Cardiac muscle cell (in vitro differentiated cells and primary cell): Measurements from ENCODE around the gene LDLRAD4. TPM values are rescaled to one million over a fixed set of nuclear protein-coding genes. Genes with fewer than 3 reads are reported as not detected.
"Not testable (repeated sequence)": the region's sequence is repeated elsewhere in the genome, so short reads cannot be mapped to it uniquely, and the experiment has no call there.

Source experiments
- DNase-seq, 2 donors: peaks; one replicate each; pipeline versions ENCODE4 v3.0.0 to v3.0.0-alpha.2; 2010 to 2017; ENCODE audit warnings: low read depth in 1 of 2, low spot score in 1 of 2
- H3K27ac ChIP-seq: fragments of 200-600 bp; sonication (generic); 2 replicates; pipeline ENCODE4 v1.5.1; 2016
- H3K27me3 ChIP-seq: fragments of 200-600 bp; sonication (generic); 2 replicates; pipeline ENCODE4 v1.6.0; 2016; ENCODE audit warnings: control low read depth
- H3K36me3 ChIP-seq: fragments of 200-600 bp; sonication (generic); 2 replicates; pipeline ENCODE4 v1.5.1; 2016; ENCODE audit warnings: control low read depth
- H3K4me1 ChIP-seq: fragments of 200-600 bp; sonication (generic); 2 replicates; pipeline ENCODE4 v1.8.1; 2017; ENCODE audit warnings: low read depth, mild to moderate bottlenecking, mixed run types
- H3K4me3 ChIP-seq: fragments of 200-600 bp; sonication (generic); 2 replicates; pipeline ENCODE4 v1.5.1; 2016; ENCODE audit warnings: mild to moderate bottlenecking
- H3K9me3 ChIP-seq: fragments of 200-600 bp; sonication (generic); 2 replicates; pipeline ENCODE4 v1.5.1; 2017; ENCODE audit warnings: low read depth, mild to moderate bottlenecking, control low read depth
- CTCF ChIP-seq: IDR thresholded peaks from 2 replicates; pipeline ENCODE4 v1.5.1; 2012; ENCODE audit warnings: low read depth, mild to moderate bottlenecking, low read length
- polyA plus RNA-seq: library from polyadenylated mRNA; unstranded; fragments of >200 nt; fragmentation: Nextera tagmentation; extraction: Ambion mirVana; gene quantifications from 2 replicates; pipeline ENCODE4 v1.2.1, GENCODE V29; 2016
- total RNA-seq: library from RNA; depleted of rRNA; stranded (reverse); fragments of >200 nt; gene quantifications from 2 replicates; pipeline ENCODE4 v1.2.3, GENCODE V29; 2016

LDLRAD4 gene
- total and polyA plus RNA-seq, 2 experiments from 2014 or later: 10.5 to 11.5 TPM

DNA sequence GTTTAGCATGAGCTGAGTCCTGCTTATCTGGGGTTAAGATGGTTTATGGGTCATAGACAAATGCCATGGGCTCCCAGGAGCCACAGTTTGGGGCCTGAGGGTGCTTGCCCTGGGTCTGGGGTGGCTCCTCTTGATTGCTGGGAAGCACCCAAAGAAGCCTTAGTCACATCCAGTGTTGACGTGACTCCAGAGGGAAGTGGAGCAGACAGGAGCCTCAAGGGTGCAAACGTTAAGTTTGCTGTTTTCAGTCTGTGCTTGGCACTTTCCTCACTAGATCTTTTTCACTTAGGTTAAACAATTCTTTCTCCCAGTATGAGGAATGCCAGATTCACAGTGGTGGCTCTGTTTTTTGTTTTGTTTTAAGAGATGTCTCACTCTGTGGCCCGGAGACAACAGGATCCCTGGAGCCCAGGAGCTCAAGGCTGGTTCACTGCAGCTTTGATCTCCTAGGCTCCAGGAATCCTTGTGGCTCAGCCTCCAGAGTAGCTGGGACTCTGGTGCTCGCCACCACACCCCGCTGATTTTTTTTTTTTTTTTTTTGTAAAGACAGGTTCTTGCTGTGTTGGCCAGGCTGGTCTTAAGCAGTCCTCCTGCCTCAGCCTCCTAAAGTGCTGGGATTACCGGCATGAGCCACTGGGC is 256.5 kb downstream of the LDLRAD4 start:
- Histone ChIP-seq H3K4me3 (no peak overlapping the region), H3K4me1 (no peaks in the 10 kb centered on the region), H3K36me3 (no peaks in the 10 kb centered on the region), H3K9me3 (no peaks in the 10 kb centered on the region), H3K27me3 (no peaks in the 10 kb centered on the region), H3K27ac (no peak overlapping the region)
- no peak for DNase-seq
- TF ChIP-seq CTCF: no peak

GRCh38 chr18:13476312-13476711 is 257.8 kb downstream of the LDLRAD4 start:
- H3K27ac ChIP-seq, DNase-seq, H3K4me3 ChIP-seq, H3K4me1 ChIP-seq, H3K9me3 ChIP-seq, H3K36me3 ChIP-seq, H3K27me3 ChIP-seq: not testable (repeated sequence)

- no peak for DNase-seq
These were observed 258.7 kb downstream of the LDLRAD4 start for GRCh38 chr18:13477147-13477683.

GRCh38 chr18:13480571-13481255 is 262.2 kb downstream of the LDLRAD4 start:
- H3K27ac ChIP-seq: no peak overlapping the region
- H3K36me3 ChIP-seq: no peaks in the 10 kb centered on the region
- H3K9me3 ChIP-seq: no peaks in the 10 kb centered on the region
- no peak for DNase-seq
- no peaks in the 10 kb centered on the region for H3K27me3 ChIP-seq
- no peaks in the 10 kb centered on the region for H3K4me1 ChIP-seq
- H3K4me3 ChIP-seq: no peak overlapping the region
- TF ChIP-seq CTCF: no peak

More at GRCh38 chr18:13477147-13477683, 258.7 kb downstream of the LDLRAD4 start:
- no peak for TF ChIP-seq CTCF
- no peaks in the 10 kb centered on the region for H3K36me3 ChIP-seq
- no peaks in the 10 kb centered on the region for H3K9me3 ChIP-seq
- H3K4me3 ChIP-seq: no peak overlapping the region
- no peaks in the 10 kb centered on the region for H3K27me3 ChIP-seq
- H3K27ac ChIP-seq: no peak overlapping the region
- H3K4me1 ChIP-seq: no peaks in the 10 kb centered on the region

- H3K4me3 ChIP-seq: no peak overlapping the region
- TF ChIP-seq CTCF: no peak
- H3K9me3 ChIP-seq: no peaks in the 10 kb centered on the region
These were observed 262.8 kb downstream of the LDLRAD4 start for GRCh38 chr18:13481331-13481730.

More at GRCh38 chr18:13481331-13481730, 262.8 kb downstream of the LDLRAD4 start:
- no peak for DNase-seq
- no peaks in the 10 kb centered on the region for H3K36me3 ChIP-seq
- no peaks in the 10 kb centered on the region for H3K4me1 ChIP-seq
- H3K27ac ChIP-seq: no peak overlapping the region
- H3K27me3 ChIP-seq: no peaks in the 10 kb centered on the region
